IPS-15b (cell line): Measurements from ENCODE around the gene CLCN7.

ENCODE experiments used
- H3K27me3 ChIP-seq: one replicate; pipeline ENCODE4 v1.6.1; 2013; ENCODE audit warnings: low read length; ENCODE audit not compliant: control insufficient read depth, insufficient read depth
- H3K36me3 ChIP-seq: one replicate; pipeline ENCODE4 v1.6.1; 2013; ENCODE audit warnings: low read length; ENCODE audit not compliant: control insufficient read depth, insufficient read depth
- H3K4me1 ChIP-seq: one replicate; pipeline ENCODE4 v1.6.1; 2013; ENCODE audit warnings: mild to moderate bottlenecking, low read length; ENCODE audit not compliant: control insufficient read depth, insufficient read depth
- H3K4me3 ChIP-seq: one replicate; pipeline ENCODE4 v1.5.1; 2013; ENCODE audit warnings: low read depth, low read length
- H3K9ac ChIP-seq: one replicate; pipeline ENCODE4 v1.6.1; 2013; ENCODE audit warnings: low read depth, mild to moderate bottlenecking, low read length
- H3K9me3 ChIP-seq: one replicate; pipeline ENCODE4 v1.6.1; 2013; ENCODE audit warnings: mild to moderate bottlenecking, low read length; ENCODE audit not compliant: control insufficient read depth, insufficient read depth

The CLCN7 gene

GRCh38 chr16:1509307-1510221 lies 34.7 kb upstream of the CLCN7 start:
- Histone ChIP-seq H3K36me3 (peaks cover 32% of the 10 kb centered on the region), H3K9ac (no peak overlapping the region), H3K27me3 (no peaks in the 10 kb centered on the region), H3K9me3 (no peaks in the 10 kb centered on the region), H3K4me1 (no peaks in the 10 kb centered on the region), H3K4me3 (no peak overlapping the region)

DNA sequence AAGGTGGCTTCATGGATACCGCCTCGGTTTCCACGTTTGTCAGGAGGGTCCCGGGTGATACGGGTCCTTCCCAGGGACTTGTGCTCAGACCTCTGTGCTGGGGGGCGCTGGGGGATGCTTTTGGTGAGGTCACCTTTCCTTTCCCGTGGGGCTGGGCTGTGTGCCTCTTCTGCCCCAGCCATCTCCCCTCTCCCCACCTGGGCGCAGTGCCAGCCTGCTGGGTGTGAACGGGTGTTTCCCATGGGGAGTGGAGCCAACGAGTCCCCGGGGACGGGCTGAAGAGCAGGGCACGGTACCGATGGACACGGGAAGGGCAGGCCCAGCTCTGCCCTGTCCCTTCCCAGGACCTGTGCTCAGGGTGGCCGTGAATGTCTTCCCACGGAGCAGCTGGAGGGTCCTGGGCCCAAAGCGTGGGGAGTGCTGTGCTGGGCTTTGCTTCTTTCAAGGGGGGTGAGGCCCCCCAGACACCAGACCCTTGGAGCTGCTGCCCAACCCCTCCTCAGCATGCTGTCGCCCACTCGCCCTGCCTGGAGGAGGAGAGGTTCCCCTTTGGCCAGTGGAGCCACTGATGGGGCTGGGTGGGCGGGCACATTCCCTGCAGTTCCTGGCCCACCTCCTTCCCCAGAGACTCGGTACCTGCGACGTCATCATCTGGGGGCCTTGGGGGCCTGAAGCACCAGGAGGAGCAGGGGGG lies 33.8 kb upstream of the CLCN7 start:
- no peaks in the 10 kb centered on the region for H3K4me1 ChIP-seq
- H3K4me3 ChIP-seq: no peak overlapping the region
- peaks cover 33% of the 10 kb centered on the region for H3K36me3 ChIP-seq
- no peaks in the 10 kb centered on the region for H3K9me3 ChIP-seq
- H3K27me3 ChIP-seq: no peaks in the 10 kb centered on the region
- no peak overlapping the region for H3K9ac ChIP-seq

DNA sequence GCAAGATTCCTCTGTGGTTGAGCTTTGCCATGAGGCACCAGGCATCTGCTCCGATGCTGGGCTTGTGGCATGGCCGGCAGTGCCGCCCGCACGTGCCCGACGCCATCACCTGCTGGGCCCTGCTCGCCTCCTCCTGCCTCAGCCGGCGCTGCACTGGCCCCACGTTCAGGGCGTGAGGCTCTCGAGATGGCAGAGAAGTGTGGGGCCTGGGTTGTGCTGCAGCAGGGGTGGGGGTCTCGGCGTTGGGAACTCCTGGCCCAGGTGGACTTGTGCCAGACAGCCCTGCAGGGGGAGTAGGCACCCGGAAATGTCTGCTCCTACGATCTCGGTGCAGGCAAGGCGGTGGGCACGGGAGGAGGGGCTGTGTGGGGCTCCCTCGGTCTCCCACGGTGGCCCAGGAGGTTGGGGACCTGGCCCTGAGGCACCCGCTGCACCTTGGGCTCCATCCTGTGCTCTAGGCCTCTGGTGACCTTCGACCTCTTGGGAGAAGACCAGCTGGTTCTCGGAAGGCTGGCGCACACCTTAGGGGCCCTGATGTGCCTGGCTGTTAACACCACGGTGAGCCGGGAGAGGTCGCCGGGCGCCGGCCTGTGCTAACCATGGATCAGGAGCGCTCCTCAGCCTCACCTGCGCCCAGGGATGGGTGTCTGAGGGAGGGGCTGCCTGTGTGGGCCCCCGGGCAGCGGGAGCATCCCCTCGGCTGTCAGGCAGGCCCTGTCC lies 31.8 kb upstream of the CLCN7 start:
- H3K9me3 ChIP-seq: no peaks in the 10 kb centered on the region
- peaks cover 52% of the 10 kb centered on the region for H3K36me3 ChIP-seq
- no peaks in the 10 kb centered on the region for H3K27me3 ChIP-seq
- H3K9ac ChIP-seq: no peak overlapping the region
- H3K4me3 ChIP-seq: no peak overlapping the region
- no peaks in the 10 kb centered on the region for H3K4me1 ChIP-seq

- Histone ChIP-seq H3K27me3 (no peaks in the 10 kb centered on the region), H3K9ac (no peak overlapping the region), H3K4me1 (no peaks in the 10 kb centered on the region), H3K36me3 (peaks cover 59% of the 10 kb centered on the region), H3K4me3 (no peak overlapping the region), H3K9me3 (no peaks in the 10 kb centered on the region)
Observed at GRCh38 chr16:1505912-1506311, 31.1 kb upstream of the CLCN7 start.

GRCh38 chr16:1505073-1505844 lies 30.4 kb upstream of the CLCN7 start:
- Histone ChIP-seq H3K27me3 (no peaks in the 10 kb centered on the region), H3K9me3 (no peaks in the 10 kb centered on the region), H3K36me3 (peaks cover 66% of the 10 kb centered on the region), H3K4me3 (no peak overlapping the region), H3K9ac (no peak overlapping the region), H3K4me1 (no peaks in the 10 kb centered on the region)

- H3K36me3 ChIP-seq: peaks cover 65% of the 10 kb centered on the region
Observed at GRCh38 chr16:1503110-1503955, 28.5 kb upstream of the CLCN7 start.

DNA sequence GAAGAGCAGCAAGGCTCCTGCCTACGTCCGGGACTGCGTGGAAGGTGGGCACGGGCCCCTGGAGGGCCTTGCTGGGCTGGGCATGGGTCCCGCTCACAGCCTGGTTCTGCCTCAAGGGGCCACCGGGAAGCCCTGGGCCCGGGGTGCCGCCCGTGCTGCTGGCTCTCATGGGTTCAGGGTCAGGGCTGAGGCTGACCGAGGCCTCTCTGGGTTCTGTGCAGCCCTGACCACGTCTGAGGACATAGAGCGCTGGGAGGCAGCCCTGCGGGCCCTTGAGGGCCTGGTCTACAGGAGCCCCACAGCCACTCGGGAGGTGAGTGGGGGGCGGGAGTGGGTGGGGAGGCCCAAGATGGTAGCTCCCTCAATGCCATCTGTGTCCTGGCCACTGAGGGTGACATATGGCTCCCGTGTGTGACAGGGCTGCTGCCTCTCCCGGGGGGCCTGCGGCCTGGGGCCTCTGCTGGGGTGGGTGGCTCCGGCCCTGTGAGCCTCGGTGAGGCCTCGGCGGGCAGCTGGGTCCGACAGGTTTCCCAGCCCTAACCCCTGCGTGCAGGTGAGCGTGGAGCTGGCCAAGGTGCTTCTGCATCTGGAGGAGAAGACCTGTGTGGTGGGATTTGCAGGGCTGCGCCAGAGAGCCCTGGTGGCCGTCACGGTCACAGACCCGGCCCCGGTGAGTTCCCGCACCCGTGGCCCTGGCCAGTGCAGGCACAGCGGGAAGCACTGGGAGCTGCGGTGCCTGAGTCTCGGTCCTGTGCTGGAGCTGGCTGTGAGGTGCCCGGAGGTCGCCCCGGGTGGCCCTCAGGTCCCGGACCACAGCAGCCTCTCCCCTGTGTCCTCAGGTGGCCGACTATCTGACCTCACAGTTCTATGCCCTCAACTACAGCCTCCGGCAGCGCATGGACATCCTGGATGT lies 27.5 kb upstream of the CLCN7 start:
- Histone ChIP-seq H3K4me1 (no peaks in the 10 kb centered on the region), H3K9me3 (no peaks in the 10 kb centered on the region), H3K4me3 (no peak overlapping the region), H3K36me3 (peaks cover 62% of the 10 kb centered on the region), H3K27me3 (no peaks in the 10 kb centered on the region), H3K9ac (no peak overlapping the region)

More at GRCh38 chr16:1503110-1503955, 28.5 kb upstream of the CLCN7 start:
- H3K27me3 ChIP-seq: no peaks in the 10 kb centered on the region
- no peaks in the 10 kb centered on the region for H3K9me3 ChIP-seq
- H3K9ac ChIP-seq: no peak overlapping the region
- no peak overlapping the region for H3K4me3 ChIP-seq
- H3K4me1 ChIP-seq: no peaks in the 10 kb centered on the region

DNA sequence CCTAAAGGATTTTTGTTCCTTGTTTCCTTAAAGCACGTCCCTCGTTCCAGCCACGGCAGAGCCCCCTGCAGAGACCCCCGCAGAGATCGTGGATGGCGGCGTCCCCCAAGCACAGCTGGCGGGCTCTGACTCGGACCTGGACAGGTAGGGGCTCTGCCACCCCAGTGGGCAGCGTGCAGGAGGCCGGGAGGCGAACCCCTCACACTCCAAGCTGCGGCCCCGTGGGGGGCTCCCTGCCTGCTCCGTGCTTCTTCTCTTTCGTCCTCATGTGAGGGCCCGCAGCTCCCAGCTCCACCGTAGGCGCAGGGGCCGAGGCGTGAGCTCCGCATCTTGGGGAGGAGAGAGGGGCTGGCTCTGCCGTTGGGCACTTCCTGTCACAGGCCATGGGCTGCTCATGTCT lies 26.8 kb upstream of the CLCN7 start:
- Histone ChIP-seq H3K4me3 (no peak overlapping the region), H3K27me3 (no peaks in the 10 kb centered on the region), H3K9ac (no peak overlapping the region), H3K4me1 (no peaks in the 10 kb centered on the region), H3K36me3 (peaks cover 67% of the 10 kb centered on the region), H3K9me3 (no peaks in the 10 kb centered on the region)

DNA sequence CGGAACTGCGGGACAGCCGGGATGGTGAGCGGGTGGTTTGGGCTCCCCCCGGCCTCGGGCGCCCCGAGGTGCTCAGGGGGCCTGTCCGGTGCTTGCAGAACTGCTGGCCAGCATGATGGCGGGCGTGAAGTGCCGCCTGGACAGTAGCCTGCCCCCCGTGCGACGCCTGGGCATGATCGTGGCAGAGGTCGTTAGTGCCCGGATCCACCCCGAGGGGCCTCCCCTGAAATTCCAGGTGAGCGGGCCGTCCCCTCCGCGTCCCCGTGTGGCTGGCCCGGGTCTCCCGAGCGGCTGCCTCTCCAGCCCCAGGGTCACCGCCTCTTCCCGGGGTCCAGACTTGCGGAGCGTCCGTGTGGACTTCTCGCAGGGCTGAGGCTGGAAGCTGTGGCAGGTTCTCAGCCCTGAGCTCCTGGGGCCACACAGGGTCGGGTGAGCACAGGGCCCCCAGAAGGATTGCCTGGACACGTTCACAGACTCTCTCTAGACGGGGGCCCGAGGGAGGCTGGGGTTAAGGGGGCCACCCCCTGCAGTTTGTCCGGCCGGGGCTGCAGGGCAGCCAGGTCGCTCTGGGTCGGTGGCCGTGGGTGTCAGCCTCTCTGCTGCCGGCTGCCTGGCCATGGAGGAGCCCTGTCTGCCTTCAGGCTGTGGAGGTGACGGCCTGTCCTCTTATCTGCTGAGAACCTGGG lies 25.8 kb upstream of the CLCN7 start:
- H3K27me3 ChIP-seq: no peaks in the 10 kb centered on the region
- H3K9ac ChIP-seq: no peak overlapping the region
- no peaks in the 10 kb centered on the region for H3K4me1 ChIP-seq
- no peak overlapping the region for H3K4me3 ChIP-seq
- H3K9me3 ChIP-seq: no peaks in the 10 kb centered on the region
- peaks cover 76% of the 10 kb centered on the region for H3K36me3 ChIP-seq
